ENCODE results near the gene HJURP.

Gene HJURP

DNA sequence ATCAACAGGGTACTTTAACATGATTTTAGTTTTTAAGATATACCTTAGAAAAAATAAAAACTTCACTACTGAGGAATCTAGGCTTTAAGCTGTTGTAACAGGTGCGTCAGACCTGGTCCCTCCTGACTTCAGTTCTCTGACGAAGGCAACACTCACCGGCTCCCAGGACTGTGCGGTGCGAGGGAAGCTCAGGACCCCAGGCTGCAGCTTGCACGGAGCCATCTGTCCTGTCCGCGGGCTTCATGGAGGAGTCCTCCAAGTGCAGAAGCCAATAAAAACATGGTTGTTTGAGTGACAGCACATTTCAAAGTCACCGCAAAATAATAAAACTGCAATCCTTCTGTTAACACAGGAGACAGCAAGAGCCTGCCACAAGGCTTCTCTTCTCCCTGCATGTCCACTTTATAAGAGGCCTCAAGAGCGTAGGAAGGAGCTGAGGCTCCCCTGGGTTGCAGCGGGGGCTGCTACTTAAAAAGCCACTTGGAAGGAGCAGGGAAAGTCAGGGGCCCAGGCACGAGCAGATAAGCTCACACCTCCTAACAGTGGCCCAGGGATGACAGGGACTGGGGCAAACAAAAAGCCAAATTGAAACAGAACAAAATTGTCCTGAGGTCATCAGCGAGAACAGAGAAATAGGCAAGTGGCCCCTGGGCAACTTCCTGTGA lies 4.6 kb downstream of the HJURP start:
- Histone ChIP-seq H3K4me1 (ENCODE audit: control insufficient read depth, insufficient read depth, low read length) (peaks cover 14% of the 10 kb centered on the region), H3K9ac (ENCODE audit: low read length) (no peak overlapping the region), H3K4me3 (ENCODE audit: low read depth, low read length) (no peak overlapping the region), H3K9me3 (ENCODE audit: control insufficient read depth, insufficient read depth, low read depth, low read length) (no peaks in the 10 kb centered on the region), H3K27me3 (ENCODE audit: control insufficient read depth, insufficient read depth, low read length) (no peaks in the 10 kb centered on the region), H3K27ac (ENCODE audit: low read depth, low read length) (no peak overlapping the region), H3K36me3 (ENCODE audit: control insufficient read depth, insufficient read depth, low read length) (peaks cover 87% of the 10 kb centered on the region)

DNA sequence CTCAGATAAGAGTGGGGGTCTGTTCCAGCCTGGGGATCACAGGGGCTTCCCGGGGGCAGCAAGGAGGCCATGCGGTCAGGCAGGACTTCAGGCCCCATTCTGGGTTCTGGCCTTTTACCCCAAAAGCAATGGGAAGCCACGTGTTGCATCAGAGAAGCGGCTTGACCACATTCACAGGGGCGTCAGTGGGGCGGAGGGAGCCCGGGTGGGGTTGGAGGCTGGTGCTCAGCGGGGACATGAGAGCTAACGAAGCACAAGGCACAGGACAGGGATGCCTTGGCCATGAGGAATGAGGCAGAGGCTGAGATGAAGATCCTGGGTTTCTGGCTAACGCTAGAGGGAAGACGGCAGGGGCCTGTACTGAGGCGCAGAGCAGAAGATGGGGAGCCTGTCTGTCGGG lies 6.1 kb downstream of the HJURP start:
- peaks cover 14% of the 10 kb centered on the region for H3K4me1 ChIP-seq (ENCODE audit: control insufficient read depth, insufficient read depth, low read length)
- H3K9me3 ChIP-seq (ENCODE audit: control insufficient read depth, insufficient read depth, low read depth, low read length) = no peaks in the 10 kb centered on the region
- no peaks in the 10 kb centered on the region for H3K27me3 ChIP-seq (ENCODE audit: control insufficient read depth, insufficient read depth, low read length)
- no peak overlapping the region for H3K4me3 ChIP-seq (ENCODE audit: low read depth, low read length)
- H3K9ac ChIP-seq (ENCODE audit: low read length) = no peak overlapping the region
- H3K36me3 ChIP-seq (ENCODE audit: control insufficient read depth, insufficient read depth, low read length) = peaks cover 97% of the 10 kb centered on the region
- no peak overlapping the region for H3K27ac ChIP-seq (ENCODE audit: low read depth, low read length)

DNA sequence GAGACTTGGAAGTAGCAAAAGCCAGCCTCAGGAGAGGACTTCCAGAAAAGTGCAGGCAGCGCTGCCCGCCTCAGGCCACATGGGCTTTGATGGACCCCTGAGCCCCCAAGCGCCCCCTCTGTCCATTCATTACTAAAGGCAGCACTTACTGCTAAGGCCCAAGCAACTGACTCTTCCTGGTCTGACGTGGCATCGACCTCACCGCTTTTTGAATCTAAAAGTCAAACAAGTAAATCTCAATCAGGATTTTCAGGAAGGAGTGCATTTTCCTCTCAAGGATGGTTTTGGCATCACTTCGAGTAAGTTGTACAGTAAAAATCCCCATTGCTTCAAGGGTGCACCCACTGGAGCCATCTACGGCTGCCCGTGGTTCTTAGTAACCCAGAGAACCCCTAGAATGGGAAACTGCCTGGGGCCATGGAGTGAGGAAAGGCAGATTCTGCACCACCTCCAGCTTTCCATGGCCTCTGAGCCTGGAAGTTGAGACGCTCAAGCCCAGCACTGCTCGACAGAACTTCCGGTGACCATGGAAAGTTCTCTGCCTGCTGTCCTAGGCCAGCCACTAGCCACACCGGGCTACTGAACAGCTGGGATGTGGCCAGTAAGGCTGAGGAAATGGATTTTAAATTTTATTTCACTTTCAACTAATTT lies 7.0 kb downstream of the HJURP start:
- Histone ChIP-seq H3K9ac (ENCODE audit: low read length) (no peak overlapping the region), H3K36me3 (ENCODE audit: control insufficient read depth, insufficient read depth, low read length) (peaks cover 97% of the 10 kb centered on the region), H3K27me3 (ENCODE audit: control insufficient read depth, insufficient read depth, low read length) (no peaks in the 10 kb centered on the region), H3K4me3 (ENCODE audit: low read depth, low read length) (no peak overlapping the region), H3K9me3 (ENCODE audit: control insufficient read depth, insufficient read depth, low read depth, low read length) (no peaks in the 10 kb centered on the region), H3K4me1 (ENCODE audit: control insufficient read depth, insufficient read depth, low read length) (peaks cover 8% of the 10 kb centered on the region; the same call in 1 of the 2 replicates), H3K27ac (ENCODE audit: low read depth, low read length) (no peak overlapping the region)

DNA sequence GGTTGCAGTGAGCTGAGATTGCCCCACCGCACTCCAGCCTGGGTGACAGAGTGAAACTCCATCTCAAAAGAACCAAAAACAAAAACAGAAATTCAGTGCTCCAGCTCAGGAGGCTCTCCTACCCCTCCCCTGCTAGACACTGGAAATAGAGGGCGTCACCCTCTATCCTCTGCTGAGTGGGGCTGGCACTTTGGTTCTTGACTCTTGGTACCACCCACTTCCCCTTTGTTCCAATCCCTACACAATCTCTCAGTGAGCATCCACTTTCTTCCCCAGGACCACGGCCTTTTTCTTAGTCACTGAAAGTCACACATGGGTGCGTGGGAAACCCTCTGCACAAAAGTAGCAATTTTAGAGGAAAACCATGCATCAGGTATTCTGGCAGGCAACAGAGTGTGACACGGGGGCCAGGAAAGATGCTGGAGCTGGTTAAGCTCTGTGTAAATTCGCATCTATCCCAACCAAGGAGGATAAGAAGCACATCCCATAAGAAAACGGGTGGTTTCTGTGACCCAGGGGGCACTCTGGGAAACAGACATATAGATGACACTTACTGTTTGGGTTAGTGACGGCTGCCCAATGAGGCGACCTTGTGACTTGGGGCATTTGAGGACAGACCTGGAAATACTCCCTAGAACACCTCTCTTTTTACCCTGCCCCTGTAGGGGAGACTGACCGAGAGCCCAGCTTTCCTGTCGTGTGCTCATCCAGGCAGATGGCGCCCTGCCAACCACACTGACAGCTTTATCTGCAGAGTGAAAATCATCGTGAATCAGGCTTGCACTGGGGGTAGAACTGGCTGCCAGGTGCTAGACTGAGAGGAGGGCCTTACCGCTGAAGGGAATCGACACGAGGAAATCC lies 7.7 kb downstream of the HJURP start:
- H3K4me1 ChIP-seq (ENCODE audit: control insufficient read depth, insufficient read depth, low read length) = 0 out of 2 replicates have a peak, but pooled peaks cover under 1% of the 10 kb centered on the region
- H3K4me3 ChIP-seq (ENCODE audit: low read depth, low read length) = no peak overlapping the region
- peaks cover 97% of the 10 kb centered on the region for H3K36me3 ChIP-seq (ENCODE audit: control insufficient read depth, insufficient read depth, low read length)
- H3K9ac ChIP-seq (ENCODE audit: low read length) = no peak overlapping the region
- no peaks in the 10 kb centered on the region for H3K9me3 ChIP-seq (ENCODE audit: control insufficient read depth, insufficient read depth, low read depth, low read length)
- no peaks in the 10 kb centered on the region for H3K27me3 ChIP-seq (ENCODE audit: control insufficient read depth, insufficient read depth, low read length)
- H3K27ac ChIP-seq (ENCODE audit: low read depth, low read length) = no peak overlapping the region

DNA sequence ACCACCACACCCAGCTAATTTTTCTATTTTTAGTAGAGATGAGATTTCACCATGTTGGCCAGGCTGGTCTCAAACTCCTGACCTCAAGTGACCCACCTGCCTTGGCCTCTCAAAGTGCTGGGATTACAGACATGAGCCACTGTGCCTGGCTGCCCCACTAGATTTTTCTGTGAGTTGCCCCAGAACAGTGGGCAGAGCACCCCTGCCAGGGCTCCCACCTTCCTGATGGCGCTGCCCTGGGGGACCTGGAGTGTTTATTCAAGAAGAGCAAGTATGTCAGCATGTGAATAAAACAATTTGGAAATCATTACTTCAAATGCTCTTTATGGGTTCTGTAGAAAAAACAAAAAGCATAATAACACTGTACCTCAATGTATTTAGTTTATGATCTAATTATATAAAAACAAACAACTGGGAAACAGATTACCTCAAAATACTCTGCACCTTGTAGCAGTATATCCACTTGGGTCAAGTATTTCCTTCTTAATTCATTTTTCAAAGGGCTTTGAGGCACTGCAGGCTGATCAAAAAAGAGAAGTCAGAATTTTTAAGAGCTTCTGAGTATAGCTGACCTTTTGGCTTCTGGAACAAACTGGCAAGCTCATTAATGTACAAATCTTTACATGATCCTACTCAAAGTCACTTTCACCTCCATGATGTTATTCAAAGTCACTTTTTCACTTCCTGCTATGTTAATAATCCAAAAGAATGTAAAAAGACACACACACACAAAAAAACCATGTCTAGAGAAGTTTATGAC lies 8.9 kb downstream of the HJURP start:
- no peak overlapping the region for H3K9ac ChIP-seq (ENCODE audit: low read length)
- no peaks in the 10 kb centered on the region for H3K9me3 ChIP-seq (ENCODE audit: control insufficient read depth, insufficient read depth, low read depth, low read length)
- no peaks in the 10 kb centered on the region for H3K27me3 ChIP-seq (ENCODE audit: control insufficient read depth, insufficient read depth, low read length)
- no peak overlapping the region for H3K4me3 ChIP-seq (ENCODE audit: low read depth, low read length)
- H3K36me3 ChIP-seq (ENCODE audit: control insufficient read depth, insufficient read depth, low read length) = peaks cover 98% of the 10 kb centered on the region
- no peak overlapping the region for H3K27ac ChIP-seq (ENCODE audit: low read depth, low read length)
- no peaks in the 10 kb centered on the region for H3K4me1 ChIP-seq (ENCODE audit: control insufficient read depth, insufficient read depth, low read length)

DNA sequence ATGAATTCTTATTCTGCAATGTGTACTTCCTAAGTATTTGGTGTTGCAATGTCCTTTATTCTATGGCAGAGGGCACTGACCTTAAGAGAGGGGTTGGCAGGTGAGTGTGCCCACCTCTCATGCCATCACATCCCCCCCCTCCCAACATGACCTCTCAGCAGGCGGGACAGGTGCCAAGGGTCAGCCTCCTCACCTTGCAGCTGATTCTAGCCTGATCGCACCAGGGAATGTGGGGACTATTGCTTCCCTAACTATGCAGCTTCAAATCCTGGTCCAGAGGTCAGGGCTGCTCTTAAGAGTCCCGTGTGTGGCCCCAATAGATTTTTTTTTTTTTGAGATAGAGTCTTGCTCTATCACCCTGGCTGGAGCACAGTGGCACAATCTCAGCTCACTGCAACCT lies 9.5 kb downstream of the HJURP start:
- H3K4me1 ChIP-seq (ENCODE audit: control insufficient read depth, insufficient read depth, low read length) = no peaks in the 10 kb centered on the region
- no peak overlapping the region for H3K9ac ChIP-seq (ENCODE audit: low read length)
- no peaks in the 10 kb centered on the region for H3K9me3 ChIP-seq (ENCODE audit: control insufficient read depth, insufficient read depth, low read depth, low read length)
- no peak overlapping the region for H3K4me3 ChIP-seq (ENCODE audit: low read depth, low read length)
- peaks cover 98% of the 10 kb centered on the region for H3K36me3 ChIP-seq (ENCODE audit: control insufficient read depth, insufficient read depth, low read length)
- H3K27me3 ChIP-seq (ENCODE audit: control insufficient read depth, insufficient read depth, low read length) = no peaks in the 10 kb centered on the region
- H3K27ac ChIP-seq (ENCODE audit: low read depth, low read length) = no peak overlapping the region

DNA sequence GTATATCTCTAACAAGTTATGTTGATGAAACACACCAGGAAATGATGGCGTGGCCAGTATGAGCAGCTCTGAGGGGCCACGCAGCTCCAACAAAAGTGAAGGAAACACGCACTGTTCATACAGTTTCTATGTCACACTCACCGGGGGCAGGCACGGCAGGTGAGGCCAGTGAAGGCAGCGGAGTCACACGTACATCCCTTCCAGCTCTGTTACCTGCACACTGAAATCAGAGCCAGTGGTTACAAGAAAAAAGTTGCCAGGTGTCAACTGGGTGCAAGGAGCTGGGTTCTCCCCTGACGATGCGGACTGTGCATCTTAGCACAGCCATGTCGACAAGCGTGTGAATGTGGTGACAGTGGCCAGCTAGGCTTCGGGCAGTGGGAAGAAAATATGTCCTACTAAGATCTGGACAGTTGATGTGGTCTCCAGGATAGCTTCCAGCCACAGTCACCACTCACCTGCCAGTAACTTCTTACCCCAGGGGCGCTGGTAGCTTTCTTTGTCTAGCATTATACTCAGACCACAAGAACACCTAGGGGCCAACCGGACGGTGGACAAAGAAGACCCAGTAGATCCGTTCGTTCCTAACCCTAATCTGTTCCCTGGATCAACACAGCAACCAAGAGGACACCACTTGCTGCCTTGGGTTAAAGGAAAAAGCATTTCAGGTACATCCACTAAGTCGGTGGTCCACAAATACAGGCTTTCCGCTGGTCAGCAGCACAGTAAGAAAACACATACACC lies 10.1 kb downstream of the HJURP start:
- Histone ChIP-seq H3K4me3 (ENCODE audit: low read depth, low read length) (no peak overlapping the region), H3K9me3 (ENCODE audit: control insufficient read depth, insufficient read depth, low read depth, low read length) (no peaks in the 10 kb centered on the region), H3K27ac (ENCODE audit: low read depth, low read length) (no peak overlapping the region), H3K4me1 (ENCODE audit: control insufficient read depth, insufficient read depth, low read length) (peaks cover 4% of the 10 kb centered on the region; the same call in 1 of the 2 replicates), H3K9ac (ENCODE audit: low read length) (no peak overlapping the region), H3K36me3 (ENCODE audit: control insufficient read depth, insufficient read depth, low read length) (peaks cover 98% of the 10 kb centered on the region), H3K27me3 (ENCODE audit: control insufficient read depth, insufficient read depth, low read length) (no peaks in the 10 kb centered on the region)

DNA sequence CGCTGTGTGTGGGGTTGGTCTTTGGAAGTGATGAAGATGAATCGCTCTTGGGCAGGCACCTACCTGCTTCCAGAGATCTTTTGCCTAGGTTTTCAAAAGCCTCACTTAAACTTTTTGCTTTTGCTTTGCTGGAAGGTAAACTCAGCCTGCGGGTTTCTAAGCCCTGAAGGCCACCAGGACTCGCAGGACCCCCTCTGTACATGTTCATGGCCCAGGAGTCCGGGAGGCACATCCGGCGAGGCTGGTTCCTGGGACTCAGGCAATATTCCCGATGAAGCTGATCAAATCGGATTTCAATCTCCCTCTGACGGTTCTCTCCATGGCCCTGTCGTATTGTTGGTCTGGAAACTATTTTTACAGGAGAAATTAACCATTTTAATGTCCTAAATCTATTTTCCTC lies 13.2 kb downstream of the HJURP start:
- peaks cover 96% of the 10 kb centered on the region for H3K36me3 ChIP-seq (ENCODE audit: control insufficient read depth, insufficient read depth, low read length)

DNA sequence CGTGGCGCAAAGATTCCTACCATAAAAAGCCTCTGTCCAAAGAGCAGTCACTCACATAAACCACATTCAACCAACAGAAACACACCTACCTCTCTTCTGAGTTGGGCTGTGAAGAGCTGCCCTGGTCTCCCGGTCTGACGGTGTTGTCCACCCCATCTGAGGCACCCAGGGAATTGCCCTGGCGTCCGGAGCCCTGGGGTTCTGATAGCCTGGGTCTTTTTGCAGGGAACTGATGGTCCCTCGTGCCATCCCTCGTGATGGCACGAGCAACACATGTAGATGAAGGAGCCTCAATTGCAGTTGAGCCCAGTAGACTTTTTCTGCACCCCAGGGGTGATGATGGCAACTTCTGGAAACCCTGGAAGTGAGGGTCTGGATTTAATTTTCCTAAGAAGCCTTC lies 13.8 kb downstream of the HJURP start:
- Histone ChIP-seq H3K9me3 (ENCODE audit: control insufficient read depth, insufficient read depth, low read depth, low read length) (no peaks in the 10 kb centered on the region), H3K36me3 (ENCODE audit: control insufficient read depth, insufficient read depth, low read length) (peaks cover 97% of the 10 kb centered on the region), H3K27ac (ENCODE audit: low read depth, low read length) (no peak overlapping the region), H3K9ac (ENCODE audit: low read length) (no peak overlapping the region), H3K27me3 (ENCODE audit: control insufficient read depth, insufficient read depth, low read length) (no peaks in the 10 kb centered on the region), H3K4me3 (ENCODE audit: low read depth, low read length) (no peak overlapping the region), H3K4me1 (ENCODE audit: control insufficient read depth, insufficient read depth, low read length) (peaks cover 4% of the 10 kb centered on the region; the same call in 1 of the 2 replicates)

More for the DNA sequence above, 13.2 kb downstream of the HJURP start:
- Histone ChIP-seq H3K9me3 (ENCODE audit: control insufficient read depth, insufficient read depth, low read depth, low read length) (no peaks in the 10 kb centered on the region), H3K4me1 (ENCODE audit: control insufficient read depth, insufficient read depth, low read length) (peaks cover 4% of the 10 kb centered on the region; the same call in 1 of the 2 replicates), H3K27ac (ENCODE audit: low read depth, low read length) (no peak overlapping the region), H3K4me3 (ENCODE audit: low read depth, low read length) (no peak overlapping the region), H3K9ac (ENCODE audit: low read length) (no peak overlapping the region), H3K27me3 (ENCODE audit: control insufficient read depth, insufficient read depth, low read length) (no peaks in the 10 kb centered on the region)

DNA sequence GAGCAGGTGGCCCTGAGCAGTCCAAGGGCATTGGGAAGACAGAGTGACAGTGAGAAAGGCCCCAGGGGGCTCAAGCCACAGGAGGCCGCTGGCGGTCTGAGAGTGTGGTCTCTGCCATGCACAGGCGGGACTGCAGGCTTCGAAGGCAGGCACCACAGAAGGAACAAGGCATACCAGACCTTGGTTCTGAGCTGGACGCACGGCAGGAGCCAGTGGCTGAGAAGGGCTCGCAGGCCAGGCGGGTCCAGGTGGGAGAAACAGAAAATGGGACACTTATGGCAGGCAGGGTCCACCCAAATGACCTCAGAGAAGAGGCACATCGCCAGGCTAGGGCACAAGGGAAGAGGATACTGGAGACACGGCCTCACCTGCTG lies 14.9 kb downstream of the HJURP start:
- Histone ChIP-seq H3K4me1 (ENCODE audit: control insufficient read depth, insufficient read depth, low read length) (peaks cover 4% of the 10 kb centered on the region; the same call in 1 of the 2 replicates), H3K36me3 (ENCODE audit: control insufficient read depth, insufficient read depth, low read length) (peaks cover 98% of the 10 kb centered on the region), H3K4me3 (ENCODE audit: low read depth, low read length) (no peak overlapping the region), H3K27me3 (ENCODE audit: control insufficient read depth, insufficient read depth, low read length) (no peaks in the 10 kb centered on the region), H3K9me3 (ENCODE audit: control insufficient read depth, insufficient read depth, low read depth, low read length) (no peaks in the 10 kb centered on the region), H3K9ac (ENCODE audit: low read length) (no peak overlapping the region), H3K27ac (ENCODE audit: low read depth, low read length) (no peak overlapping the region)

Data from HUES6 (cell line).